A673 (cell line): ENCODE measurements around the gene MRPS18A.

Experiments used
- CTCF ChIP-seq: fragments of 300-800, 200-600 bp; sonication (generic); conservative IDR thresholded peaks from 2 replicates; pipeline ENCODE4 v1.5.1; 2017; ENCODE audit warnings: low read depth, mild to moderate bottlenecking, antibody characterized with exemption, low read length, moderate library complexity, mixed read lengths
- EZH2 ChIP-seq: fragments of 200-600 bp; sonication (generic); IDR thresholded peaks from 2 replicates; pipeline ENCODE4 v1.6.1; 2017; ENCODE audit warnings: borderline replicate concordance, low read depth, mild to moderate bottlenecking, mixed read lengths, antibody characterized with exemption, low read length; ENCODE audit not compliant: poor library complexity, severe bottlenecking

- TF ChIP-seq CTCF (no peak), EZH2 (no peak)
Measured at GRCh38 chr6:43629505-43630300, 57.9 kb downstream of the MRPS18A start.
